ENCODE data around the gene EIF4G3.
"Not testable (repeated sequence)": the region's sequence is repeated elsewhere in the genome, so short reads cannot be mapped to it uniquely, and the experiment has no call there.

EIF4G3 gene

DNA sequence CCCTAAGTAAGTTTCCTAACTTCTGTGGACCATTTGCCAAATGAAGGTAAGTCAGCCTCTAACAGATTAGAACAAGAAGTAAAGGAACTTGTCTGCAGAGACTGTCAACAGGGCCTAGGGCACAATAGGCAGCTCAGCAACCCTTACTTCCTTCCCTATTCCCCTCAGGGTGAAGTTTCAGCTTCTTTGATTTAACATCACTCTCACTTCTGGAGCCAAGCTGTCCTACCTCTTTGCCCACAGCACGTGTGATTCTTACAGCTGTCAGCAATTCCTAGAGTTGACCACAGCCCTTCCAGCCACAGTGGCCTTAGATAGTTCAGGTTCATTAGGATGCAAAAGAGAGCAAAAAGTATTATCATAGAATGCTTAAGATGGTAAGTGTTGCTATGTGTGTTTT, 7.6 kb upstream of the EIF4G3 start:
- DNase-seq: no peak

DNA sequence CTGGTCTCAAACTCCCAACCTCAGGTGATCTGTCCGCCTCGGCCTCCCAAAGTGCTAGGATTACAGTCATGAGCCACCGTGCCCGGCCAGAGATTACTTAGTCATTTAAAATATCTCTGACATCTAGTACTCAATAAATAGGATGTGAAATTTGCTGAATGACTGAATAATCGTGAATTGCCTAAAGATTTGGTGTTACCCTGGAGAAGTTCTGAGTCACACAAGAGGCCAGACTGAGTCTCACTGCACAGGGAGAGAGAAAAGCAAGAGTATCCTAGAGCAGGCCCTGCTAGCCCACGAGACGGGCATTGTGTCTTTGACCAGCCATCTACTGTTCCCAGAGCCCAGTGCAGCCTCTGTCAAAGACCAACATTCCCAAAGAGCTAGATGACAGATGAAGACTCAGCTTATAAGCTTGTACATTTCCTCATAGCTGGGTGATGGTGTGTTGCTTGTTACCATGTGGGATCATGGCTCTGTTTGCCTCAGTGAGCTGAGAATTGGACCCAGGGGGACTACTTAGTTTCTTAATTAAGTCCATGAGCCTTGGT, 5.6 kb upstream of the EIF4G3 start:
- no peak for DNase-seq

DNA sequence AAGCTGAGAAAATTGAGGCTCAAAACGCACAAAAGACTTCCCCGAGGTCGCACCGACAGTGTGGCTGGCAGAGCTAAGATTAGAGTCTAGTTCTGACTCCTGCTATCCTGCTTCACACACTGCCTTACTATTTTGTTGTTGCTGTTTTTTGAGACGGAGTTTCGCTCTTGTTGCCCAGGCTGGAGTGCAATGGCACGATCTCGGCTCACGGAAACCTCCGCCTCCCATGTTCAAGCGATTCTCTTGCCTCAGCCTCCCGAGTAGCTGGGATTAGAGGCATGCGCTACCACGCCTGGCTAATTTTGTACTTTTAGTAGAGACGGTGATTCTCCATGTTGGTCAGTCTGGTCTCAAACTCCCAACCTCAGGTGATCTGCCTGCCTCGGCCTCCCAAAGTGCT, 1.6 kb upstream of the EIF4G3 start:
- DNase-seq: not testable (repeated sequence)

DNA sequence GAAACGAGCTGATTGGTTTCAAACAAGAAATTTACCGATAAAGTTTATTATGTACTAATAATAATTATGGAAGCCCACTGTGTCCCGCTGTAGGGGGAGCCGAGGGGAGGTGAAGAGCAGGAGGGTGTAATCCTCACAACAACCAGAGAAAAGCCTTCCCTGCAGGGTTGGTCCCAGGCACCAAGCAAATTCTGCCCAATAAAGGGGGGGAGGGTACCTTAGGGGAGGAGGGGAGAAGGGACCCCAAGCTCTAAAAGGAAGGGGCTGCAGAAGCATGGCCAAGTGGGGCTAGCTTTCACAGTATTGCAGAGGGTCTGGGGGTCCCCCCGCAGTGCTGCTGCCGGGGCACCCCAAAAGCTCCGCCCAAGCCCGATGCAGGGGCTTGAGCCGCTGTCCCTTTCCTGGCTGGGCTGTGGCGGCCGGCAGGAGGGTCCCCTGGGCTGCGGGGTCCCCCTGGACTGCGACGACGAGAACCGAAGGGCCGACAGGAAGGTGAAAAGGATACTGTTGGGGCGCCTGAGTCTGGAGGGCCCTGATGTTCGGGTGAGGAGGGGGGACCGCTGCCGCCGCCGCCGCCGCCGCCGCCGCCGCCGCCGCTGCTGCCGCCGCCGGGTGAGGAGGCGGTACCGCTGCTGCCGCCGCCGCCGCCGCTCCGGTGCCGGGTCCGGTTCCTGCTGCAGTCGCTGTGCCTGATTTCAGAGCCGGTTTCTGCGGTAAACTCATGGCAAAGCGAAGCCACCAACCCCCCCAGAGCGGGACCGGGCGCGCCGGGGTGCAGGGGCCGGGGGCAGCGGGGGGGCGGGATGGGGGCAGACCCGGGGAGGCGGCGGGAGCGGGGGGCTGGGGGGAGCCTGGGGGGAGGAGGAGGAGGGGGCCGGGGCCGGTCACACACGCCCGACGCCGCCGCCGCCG, 771 bp downstream of the EIF4G3 start:
- DNase-seq: peak; percentile 43 to 56

DNA sequence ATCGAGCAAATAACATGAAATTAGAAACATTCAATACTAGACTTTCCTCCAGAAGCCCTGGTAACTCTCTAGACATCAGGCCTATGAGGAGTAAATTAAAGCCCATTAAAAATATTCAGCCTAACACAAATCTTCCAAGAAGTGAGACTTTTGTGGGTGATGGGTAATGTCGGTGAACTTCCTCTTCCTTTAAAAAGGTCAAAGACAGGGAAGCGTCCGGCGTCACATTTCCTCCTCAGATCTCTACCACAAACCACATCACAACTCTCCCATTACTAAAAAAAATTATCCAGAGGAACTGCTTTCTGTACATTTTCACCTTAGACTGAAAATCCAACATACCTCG, 1.4 kb downstream of the EIF4G3 start:
- peak in 1 of 2 donors; percentile 56 for DNase-seq

DNA sequence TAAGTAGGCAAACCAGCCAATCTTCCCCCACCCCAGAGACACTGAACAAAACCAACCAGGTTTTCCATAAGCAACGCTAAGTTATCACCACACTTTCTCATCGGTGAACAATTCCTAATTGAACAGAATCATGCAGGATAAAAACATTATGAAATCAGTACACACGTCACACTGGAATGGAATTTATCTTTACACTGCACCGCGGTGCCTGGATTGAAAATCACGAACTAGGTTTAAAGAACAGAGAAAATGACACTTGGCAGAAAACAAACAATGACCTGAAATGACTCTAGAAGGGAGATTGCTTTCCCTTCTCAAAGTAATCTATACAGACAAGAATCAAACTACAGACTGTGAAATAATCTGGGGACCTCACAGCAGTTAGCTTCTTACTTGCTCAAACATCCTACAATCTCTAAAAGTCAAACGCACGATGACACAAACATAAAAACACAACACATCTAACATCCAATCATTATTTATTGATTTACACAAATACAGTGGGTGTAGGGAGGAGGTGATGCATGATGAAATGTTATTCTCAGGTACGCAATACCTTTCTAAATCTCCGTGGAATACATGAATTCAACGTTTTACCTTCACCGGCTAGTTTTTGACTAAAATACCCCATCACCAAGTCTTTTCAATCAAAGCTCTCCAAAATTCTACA, 1.9 kb downstream of the EIF4G3 start:
- DNase-seq: peak in 1 of 2 donors; percentile 15

DNA sequence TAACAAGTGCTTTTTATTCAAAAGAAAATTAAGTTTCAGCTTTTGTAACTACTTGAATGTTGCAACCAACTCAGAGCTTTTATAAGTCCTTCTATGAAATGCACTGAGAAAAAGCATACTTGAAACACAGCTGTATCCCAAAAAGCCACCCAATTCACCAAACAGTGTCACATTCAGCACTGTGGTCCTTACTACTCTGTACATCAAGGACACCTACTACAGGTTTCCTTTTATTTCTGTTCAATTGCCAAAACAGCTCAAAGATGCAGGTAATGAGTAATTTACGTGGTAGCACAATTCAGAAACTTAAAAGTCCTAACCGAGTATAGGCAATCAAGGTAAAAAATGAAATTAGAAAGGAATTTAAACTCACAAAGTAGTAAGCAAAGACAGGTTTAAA, 2.5 kb downstream of the EIF4G3 start:
- DNase-seq: peak in 1 of 2 donors; percentile 28

DNA sequence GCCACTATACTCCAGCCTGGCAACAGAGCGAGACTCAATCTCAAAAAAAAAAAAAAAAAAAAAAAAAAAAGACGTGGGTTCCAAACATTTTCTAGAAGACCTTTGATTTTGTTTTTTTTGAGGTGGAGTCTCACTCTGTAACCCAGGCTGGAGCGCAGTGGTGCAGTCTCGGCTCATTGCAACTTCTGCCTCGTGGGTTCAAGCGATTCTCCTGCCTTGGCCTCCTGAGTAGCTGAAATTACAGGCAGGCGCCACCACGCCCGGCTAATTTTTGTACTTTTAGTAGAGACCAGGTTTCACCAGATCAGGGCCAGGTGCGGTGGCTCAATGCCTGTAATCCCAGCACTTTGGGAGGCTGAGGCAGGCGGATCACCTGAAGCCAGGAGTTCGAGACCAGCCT, 3.6 kb downstream of the EIF4G3 start:
- DNase-seq: not testable (repeated sequence)

DNA sequence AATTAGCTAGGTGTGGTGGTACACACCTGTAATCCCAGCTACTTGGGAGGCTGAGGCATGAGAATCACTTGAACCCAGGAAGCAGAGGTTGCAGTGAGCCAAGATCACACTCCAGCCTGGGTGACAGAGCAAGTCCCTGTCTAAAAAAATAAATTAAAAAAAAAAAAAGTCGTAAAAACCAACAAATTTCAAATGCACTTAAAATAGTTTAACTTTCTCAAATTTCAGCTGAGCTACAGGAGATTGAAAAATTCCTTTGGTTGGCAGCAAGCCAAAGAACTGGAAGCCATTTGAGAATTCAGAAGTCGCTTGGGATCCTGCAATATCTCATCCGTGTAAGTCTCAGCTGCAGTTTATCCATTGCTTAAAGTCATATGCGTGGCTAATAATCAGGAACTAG, 5.9 kb downstream of the EIF4G3 start:
- DNase-seq: not testable (repeated sequence)

DNA sequence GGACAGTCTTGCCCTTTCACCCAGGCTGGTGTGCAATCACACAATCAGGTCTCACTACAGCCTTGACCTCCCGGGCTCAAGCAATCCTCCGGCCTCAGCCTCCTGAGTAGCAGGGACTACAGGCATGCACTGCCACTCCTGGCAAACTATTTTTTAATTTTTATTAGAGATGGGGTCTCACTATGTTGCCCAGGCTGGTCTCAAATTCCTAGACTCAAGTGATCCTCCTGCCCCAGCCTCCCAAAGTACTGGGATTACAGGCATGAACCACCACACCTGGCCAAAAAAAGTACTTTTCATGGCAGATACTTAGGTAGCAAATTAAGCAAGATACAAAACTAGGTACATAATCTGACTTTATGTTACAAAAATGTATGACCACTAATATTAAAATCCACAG, 8.3 kb downstream of the EIF4G3 start:
- no peak for DNase-seq

DNA sequence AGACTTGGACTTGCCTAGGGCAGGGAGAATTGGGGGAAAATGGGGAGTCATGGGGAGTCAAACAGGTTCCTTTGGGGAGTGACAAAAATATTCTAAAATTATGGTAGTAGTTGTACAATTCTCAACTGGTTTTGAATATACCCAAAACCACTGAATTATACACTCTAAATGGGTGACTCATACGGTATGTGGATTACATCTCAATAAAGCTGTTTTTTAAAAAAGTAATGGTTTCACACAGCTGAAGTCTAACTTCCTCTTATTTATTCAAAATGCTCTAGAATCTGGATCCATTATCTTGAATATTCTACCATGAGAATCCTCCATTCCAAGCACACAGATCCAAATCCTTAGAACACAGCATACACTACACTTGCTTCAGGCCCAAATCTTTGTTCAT, 11.1 kb downstream of the EIF4G3 start:
- no peak for DNase-seq

DNA sequence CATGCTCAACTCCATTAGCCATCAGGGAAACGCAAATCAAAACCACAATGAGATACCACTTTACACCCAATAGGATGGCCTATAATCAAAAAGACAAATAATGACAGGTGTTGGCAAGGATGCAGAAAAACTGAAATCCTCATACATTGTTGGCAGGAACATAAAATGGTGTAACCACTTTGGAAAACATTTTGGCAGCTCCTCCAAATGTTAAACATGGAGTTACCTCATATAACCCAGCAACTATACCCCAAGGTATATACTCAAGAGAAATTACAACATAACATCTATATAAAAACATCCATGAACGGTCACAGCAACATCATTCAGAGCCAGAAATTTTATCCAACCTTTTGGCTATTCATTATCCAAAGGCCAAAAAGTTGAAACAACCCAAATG, 11.6 kb downstream of the EIF4G3 start:
- DNase-seq: no peak

DNA sequence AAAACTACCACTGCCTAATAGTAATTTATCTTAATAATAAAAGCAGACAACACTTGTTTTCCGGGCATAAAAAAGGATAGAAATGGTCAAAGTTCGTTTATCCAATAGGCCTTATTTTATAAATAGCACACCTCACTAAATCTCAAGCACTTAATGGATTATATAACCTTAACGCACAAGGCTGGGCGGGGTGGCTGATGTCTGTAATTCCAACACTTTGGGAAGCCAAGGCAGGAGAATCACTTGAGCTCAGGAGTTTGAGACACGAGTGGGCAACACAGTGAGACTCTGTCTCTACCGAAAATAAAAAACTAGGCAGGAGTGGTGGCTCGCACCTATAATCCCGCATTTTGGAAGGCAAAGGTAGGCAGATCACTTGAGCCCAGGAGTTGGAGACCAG, 12.4 kb downstream of the EIF4G3 start:
- DNase-seq: no peak

DNA sequence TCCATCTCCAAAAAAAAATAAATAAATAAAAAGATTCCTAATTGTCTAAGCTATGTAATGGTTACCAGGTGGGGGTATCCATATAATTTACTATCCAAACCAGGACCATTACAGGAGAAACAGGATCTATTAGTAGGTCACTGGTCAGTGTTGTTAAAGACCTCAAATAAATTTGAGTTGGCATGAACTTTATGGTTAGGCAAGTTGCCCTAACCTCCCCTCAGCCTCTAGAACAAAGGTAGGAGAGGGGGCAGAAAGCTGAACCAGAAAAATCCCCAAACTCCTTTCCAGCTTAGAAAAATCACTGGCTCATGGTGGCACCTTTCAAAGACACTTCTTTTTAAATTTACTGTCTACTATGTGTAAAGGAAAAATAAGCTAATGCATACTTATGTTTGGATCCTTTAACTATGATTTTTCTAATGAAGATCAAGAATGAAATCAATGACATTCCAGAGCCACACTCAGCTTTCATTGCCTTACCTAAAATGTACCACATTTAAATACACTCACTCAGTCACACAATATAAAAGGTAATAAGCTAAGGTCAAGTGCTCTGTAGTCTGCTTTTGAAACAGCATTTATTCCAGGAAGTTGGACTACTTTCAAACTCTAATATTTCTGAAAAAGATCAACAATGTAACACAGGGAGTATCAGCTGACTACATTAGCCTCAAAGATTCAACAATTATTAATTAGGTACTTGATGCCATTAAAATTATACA, 13.8 kb downstream of the EIF4G3 start:
- no peak for DNase-seq

DNA sequence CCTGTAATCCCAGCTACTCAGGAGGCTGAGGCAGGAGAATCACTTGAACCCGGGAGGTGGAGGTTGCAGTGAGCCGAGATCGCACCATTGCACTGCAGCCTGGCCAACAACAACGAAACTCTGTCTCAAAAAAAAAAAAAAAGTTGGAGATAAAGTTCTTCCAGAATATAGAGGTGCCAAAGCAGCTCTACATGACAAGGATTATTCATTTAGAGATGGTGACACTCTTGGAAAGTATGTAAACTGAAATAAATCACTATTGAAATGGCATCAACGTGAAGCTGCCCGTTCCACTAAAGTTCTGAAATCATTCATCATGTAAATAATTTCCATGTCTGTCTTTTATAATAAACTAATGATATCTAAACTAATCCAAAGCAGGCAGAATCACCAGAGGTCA, 14.9 kb downstream of the EIF4G3 start:
- no peak for DNase-seq

DNA sequence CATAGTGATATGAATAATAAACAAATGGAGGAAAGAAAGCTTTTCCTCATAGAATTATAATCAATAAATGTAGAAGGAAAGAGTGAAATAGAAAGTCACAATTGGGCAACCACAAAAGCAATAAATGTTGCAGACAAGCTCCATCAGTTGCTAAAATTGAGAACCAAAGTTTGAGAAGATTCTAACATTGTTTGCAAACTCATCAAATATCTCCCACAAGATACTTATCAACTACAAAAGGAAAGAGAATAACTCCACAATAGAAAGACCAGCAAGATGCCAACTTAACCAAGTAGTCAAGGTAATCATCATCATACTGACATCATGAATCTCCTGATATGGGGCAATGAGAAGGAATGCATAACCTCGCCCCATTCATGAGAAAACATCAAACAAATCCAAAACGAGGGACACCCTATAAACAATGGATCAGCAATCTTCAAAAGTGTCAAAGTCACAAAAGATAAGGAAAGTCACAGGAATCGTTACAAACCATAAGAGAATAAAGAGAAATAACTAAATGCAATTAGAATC, 16.4 kb downstream of the EIF4G3 start:
- DNase-seq: no peak

DNA sequence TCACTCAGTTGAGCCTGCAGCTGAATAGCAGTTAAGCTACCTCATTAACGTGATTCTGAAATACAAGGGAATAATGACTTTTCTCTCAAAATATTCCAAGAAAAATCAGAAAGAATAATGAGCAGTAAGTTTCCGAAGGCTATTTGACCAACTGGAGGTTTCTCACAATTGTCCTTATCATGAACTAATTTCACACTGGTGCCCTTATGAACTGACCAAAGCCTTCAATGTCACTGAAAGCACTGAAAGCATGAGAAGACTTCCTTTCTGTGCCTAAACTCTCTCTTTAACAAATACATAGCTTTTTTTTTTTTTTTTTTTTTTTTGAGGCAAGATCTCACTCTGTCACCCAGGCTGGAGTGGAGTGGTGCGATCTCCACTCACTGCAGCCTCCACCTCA, 18.8 kb downstream of the EIF4G3 start:
- no peak for DNase-seq

DNA sequence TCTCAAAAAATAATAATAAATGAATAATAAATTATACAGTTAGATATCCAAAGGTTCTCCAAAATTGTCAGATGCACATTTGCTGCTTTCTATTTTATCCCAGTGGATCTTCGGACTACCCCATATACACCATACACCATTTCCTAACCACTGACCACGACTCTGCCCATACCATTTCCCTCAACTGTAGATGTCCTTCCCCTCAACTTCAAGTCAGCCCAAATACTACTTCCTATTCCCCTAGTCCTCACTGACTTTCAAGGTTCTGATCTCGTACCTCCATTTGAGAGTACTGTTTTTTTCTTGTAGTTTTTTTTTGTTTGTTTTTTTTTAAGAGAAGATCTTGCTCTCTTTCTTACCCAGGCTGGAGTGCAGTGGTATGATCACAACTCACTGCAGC, 19.6 kb downstream of the EIF4G3 start:
- DNase-seq: no peak

DNA sequence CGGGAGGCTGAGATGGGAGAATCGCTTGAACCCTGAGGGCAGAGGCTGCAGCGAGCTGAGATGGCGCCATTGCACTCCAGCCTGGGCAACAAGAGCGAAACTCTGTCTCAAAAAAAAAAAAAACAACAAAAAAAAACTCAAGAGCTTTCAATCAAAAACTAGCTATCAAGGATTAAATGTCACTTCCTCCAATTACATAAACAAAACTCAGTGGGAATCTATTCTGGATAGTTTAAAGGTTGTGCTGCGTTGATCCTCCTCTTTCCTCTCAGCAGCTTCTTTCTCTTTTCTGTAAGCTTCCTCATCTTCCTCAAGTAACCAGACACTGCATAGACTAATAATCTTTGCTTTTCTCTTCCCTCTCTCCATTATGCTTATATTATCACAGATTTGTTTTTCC, 20.7 kb downstream of the EIF4G3 start:
- DNase-seq: no peak

DNA sequence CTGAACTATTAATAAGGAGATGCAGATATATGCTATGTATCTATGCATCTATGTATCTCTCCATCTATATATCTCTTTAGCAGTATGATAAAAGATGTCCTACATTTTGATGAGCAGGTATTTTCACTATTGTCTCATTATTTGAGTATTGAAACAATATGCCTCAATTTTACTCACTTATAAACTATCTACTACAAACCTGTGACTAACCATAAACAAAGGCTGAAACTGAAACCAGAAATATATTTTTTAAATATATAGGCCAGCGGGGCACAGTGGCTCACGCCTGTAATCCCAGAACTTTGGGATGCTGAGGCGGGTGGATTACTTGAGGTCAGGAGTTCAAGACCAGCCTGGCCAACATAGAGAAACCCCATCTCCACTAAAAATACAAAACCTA, 22.0 kb downstream of the EIF4G3 start:
- no peak for DNase-seq

DNA sequence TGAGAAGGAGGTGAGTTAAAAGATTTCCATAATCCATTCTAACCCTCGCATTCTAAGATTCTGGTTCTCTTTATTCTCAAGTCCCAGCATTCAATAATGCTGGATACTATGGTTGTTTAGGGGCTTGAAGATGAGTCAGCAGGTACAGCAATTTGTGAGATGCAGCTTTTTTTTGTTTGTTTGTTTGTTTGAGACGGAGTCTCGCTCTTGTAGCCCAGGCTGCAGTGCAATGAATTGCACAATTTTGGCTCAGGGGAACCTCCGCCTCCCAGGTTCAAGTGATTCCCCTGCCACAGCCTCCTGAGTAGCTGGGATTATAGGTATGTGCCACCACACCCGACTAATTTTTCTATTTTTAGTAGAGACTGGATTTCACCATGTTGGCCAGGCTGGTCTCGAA, 23.3 kb downstream of the EIF4G3 start:
- DNase-seq: no peak

DNA sequence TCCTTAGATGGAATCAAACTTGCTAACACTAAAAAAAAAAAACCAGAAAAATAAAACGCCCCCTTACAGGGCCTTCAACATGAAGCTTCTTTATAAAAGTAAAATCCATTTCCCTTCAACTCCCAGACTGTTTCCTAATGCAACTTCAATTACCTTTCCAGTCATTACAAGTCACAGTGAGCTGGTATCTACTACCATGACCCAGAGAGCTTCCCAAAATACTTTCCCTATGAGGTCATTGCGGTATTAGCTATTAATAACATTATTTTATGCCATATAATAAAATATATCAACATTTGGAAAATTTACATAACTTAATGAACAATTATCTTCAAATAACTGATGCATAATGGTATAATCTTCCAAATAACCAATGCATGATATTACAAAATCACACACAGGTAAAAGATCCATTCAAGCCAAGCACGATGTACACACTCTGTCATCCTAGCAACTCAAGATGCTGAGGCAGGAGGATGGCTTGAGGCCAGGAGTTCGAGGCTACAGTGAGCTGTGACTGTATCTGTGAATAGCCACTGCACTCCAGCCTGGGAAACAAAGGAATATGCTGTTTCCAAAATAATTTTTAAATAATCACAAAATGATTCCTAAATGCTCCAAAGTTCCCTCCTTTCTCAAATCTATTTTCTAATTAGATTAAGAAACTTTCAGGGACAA, 24.1 kb downstream of the EIF4G3 start:
- DNase-seq: no peak
